Limb (tissue), 2 donors: Measurements from ENCODE around the gene PTPRD.
A peak's percentile ranks its signal among the peaks of the same experiment; 100 is the strongest.

Experiments
- DNase-seq, 2 donors: peaks; one replicate each; pipeline ENCODE4 v3.0.0-alpha.2; 2016; ENCODE audit errors: extremely low spot score in 2 of 2

The PTPRD gene

DNA sequence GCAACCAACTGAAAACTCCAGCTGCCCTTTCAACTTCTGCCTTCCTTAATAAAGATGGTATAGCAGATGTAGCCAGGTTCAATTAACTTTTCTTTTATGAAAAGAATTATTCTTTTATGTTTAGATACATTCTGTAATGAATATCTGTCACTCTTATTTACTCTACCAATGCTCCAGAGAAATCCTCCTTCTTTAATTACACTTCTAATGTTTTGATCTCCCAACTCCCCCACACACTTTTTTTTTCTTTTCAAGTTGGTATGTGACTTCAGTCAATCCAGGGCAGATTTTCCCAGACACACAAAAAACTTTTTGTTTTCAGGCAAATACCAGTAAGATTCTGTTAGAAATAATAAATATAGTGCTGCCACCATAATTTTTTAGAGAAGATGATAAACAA lies 1813.2 kb downstream of the PTPRD start:
- no peak for DNase-seq

DNA sequence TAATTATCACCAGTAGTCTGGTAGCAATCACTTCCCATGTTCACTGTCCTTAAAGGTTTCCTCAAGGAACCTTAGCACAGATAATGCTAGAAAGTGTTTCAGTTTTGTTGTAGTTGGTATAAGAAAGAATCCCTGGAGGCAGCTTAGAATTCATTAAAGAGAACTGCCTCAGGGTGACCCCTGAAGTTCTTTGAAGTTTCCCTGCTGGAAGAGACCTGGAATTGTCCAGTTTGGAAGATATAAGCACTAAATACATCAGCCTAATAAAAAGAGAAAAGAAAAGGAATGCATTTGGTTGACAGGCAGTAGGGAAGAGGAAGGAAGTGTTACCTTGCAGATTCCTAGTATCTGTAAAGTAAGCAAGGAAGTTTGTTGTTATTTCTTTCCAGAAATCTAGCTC lies 1813.6 kb downstream of the PTPRD start:
- DNase-seq: no peak

DNA sequence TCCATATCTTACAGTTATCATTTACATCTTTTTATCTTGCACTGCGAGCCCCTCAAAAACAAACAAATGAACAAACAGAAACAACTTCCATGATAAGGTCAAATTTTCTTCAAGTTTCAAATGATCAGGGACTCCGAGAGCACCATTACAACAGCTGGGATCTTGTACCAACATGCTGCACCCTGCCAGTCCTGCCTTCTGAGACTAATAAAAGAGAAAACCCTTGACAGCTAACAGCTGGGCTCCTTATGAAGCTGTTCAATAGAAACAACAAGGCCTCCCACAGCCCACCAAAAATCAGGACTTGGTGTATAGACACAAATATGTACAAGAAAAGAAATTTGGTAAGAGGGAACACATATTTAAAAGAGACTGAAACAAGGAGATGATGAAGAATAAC lies 1828.0 kb downstream of the PTPRD start:
- no peak for DNase-seq

DNA sequence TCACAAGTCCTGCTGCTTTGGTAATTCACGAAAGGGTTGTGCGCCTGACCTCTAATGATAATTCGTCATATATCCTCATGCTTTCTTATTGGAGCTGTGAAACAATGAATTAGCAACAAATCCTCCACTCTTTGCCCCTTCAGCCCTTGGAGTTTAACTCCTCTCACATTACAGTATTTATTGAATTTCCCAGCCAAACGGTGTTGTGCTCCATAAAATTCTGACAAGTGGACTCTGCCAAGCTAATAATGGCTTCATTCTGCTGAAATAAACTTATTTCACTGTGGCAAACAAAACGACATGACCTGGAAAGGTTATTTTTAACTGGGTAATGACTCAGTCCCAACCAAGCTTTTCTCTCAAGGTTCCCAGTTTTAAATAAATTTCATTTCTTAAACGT lies 1828.9 kb downstream of the PTPRD start:
- DNase-seq: no peak

DNA sequence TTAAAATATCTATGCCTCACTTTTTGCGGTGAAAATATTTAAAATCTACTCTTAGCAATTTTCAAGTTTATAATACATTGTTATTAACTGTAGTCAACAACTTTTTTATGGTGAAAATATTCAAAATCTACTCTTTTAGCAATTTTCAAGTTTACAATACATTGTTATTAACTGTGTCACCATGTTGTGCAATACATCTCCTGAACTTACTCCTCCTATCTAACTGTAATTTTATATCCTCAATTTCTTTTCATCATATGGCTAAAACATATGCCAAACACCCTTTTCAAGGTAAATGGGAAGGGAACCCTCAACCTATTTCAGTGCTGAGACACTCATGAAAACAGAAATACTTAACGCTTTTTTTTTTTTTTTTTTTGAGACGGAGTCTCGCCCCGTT lies 1830.6 kb downstream of the PTPRD start:
- no peak for DNase-seq

DNA sequence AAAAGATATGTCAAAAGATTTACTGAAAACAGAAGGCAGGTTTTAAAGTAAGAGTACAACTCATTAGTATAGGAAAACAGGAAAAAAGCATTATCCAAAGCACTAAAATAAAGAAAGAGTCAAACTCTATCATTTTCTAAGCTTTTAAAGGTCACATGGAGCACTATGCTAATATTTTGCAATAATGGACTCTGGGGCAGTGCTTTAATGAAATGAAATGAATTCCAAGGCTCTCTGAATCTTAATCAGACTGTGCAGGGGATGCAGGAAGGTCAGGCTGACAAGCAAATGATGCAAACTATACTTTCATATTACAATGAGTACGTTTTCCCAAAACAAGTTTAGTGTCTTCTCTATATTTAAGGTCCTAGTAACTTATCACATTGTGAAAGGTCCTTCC lies 1831.3 kb downstream of the PTPRD start:
- DNase-seq: no peak

DNA sequence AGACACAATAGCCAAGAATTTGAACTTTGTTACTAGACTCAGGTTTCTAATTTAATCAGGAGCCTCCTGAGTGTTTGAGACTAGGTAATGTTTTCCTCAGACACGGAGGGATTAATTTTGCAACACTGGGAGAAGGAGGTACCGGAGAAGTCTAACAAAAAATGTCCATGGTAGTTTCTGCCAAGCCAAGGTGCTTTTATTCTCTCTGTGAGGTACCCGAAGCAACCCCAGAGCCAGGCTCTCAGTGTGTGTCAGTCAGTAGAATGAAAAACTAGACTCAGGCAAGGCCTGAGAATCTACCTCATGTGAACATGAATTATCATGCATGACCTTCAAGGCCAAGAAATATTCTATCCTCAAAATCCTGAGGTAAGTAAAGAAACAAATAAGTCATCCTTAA lies 1832.4 kb downstream of the PTPRD start:
- no peak for DNase-seq

DNA sequence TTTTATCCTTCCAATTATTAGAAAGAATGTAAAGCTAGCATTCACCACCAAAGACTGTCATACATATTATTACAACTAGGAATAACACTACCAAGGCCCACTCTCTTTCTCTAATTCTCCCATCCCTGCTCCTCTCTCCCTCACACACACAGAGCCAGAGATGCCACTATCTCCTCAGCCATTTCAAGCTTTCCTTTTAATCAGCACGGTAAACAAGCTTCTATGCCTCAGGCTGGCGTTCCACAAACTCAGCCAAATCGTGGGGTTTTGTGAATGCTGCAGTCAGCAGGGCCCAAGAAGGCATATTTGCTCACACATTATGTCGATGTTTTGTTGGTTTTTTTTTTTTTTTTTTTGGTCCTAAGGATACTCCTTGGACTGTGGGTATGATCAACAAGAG lies 1833.3 kb downstream of the PTPRD start:
- no peak for DNase-seq

DNA sequence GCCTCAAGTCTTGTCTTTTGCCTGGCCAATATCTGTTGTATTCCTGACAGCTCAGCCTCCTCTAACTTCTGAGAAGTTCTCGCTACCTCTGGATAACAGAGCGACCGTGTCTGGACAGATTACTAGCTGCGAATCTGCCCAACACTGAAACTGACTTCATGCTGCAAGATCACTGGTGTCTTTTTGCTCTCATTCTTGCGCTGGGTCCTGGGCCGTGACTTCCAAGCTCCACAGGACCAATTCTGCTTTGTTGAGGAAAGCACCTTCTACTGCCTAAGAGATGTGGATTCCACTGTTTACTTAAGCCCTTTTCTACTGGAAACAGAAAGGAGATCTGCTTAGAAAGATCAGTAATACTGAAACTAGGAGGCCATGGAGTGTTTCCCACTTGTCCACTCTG lies 1834.4 kb downstream of the PTPRD start:
- DNase-seq: no peak

DNA sequence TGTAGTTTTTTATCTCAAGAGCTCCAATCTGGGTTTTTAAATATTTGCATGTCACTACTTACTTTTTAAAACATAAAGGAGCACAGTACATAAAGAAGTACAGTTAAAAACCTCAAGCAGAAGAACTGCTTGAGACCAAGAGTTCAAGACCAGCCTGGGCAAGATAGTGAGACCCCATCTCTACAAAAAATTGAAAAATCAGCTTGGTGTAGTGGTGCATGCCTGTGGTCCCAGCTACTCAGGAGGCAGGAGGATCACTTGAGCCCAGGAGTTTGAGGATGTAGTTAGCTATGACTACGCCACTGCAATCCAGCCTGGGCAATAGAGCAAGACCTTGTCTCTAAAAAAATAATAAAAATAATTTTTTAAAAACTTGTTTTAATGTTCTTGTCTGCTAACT lies 1840.5 kb downstream of the PTPRD start:
- no peak for DNase-seq

DNA sequence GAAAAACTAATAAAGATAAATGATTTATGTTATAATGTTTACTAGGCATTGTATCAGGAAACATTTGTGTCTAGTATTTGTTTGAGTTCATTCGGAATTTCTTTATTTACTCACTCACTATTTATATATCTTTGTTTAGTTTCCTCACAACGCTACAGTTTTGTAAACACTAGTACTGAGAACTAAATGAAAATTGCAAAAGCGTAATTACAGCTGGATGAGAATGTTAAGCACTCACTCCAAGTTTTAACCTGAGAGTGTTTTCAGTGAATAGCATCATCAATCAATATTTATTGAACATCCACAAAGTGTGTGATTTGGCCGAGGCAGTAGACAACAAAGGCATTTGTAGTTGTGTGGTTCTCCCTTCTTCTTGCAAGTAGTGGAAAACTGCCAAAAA lies 1843.6 kb downstream of the PTPRD start:
- no peak for DNase-seq

DNA sequence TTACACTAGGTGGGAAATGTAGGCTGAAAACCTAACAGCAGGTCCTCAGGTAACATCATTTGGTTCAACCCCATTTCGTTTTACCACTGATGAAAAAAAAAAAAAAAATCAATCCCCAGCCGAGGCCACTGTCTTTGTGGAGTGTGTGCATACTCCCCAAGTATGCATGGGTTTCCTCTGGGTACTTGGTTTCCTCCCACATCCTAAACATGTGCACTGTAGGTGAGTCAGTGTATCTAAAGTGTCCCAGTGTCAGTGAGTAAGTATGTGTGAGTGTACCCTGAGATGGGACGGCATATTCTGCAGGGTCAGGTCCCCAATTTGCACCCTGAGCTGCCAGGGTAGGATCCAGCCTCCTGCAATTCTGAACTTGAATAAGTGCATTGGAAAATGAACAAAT lies 1846.7 kb downstream of the PTPRD start:
- DNase-seq: no peak

DNA sequence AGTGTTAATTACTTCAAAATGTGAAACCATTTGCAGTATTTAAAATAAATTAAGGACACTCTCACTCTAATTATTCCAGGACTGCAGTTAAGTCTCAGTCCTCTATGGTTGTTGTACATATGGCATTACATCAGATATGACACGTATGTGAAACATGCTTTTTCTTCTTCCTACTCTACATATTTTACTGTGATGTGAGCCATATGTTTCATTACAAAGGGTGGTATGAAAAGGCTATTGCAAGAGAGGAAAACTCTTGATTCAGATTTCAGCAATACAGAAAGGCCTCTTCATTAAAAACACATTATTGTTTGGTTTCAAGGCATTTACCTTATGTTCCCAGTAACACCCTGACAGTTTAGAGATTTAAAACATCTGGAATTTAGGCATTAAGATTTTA lies 1848.8 kb downstream of the PTPRD start:
- peak in 1 of 2 donors; percentile 39 for DNase-seq

DNA sequence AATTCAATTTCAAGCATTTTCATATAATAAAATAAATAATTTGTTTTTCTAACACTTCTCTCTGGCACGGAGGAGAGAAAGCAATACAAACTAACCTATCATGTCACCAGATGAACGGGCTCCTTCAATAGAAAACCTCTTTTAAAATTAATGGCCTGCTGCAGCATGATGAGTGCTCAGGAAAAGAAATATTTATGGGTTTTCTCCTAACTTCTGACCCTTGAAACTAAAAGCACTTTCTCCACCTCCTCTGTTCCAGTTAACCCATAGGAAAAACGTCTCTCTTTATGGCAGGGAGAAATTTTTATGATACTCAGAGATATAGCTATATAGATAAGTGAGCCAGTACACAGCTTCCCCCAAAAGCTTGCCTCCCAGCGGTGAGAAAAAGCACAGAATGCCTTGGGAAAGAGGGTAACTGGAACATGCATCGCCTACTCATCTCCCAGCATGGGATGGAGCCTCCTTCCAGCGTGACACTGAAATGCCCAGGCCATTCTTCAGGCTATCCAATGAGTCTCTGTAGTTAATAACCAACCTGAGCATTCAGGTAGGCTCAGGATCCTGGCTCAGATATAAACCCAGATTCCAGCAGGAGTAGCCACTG lies 1850.2 kb downstream of the PTPRD start:
- no peak for DNase-seq

DNA sequence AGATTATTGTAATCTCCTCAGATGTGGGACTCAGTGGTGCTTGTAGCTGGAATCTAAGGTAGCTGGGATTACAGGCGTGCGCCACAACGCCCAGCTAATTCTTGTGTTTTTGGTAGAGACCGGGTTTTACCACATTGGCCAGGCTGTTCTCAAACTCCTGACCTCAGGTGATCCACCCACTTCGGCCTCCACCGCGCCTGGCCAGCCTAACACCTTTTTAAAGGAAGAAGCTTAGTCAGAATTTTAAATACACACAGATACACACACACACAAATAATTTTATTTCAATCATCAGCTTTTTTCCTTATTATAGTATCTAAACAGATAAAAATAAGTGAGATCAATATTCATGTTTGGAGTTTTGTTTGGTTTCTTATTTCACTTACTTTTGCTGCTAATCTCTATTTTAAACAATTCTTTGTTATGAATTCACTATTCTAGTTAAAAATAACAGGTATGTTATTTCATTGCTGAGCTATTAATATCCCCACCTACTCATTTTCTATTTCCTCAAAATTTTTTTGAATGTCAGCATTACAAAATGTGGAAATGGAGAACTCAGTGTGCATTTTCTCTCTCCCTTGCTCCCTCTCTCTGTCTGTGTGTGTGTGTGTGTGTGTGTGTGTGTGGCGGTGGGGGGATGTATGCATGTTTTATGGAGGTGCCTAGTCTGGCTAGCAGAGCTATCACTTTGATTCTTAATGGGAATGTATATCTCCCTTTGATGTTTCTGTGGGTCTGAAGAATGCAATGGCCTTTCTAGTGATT lies 1852.6 kb downstream of the PTPRD start:
- DNase-seq: no peak

DNA sequence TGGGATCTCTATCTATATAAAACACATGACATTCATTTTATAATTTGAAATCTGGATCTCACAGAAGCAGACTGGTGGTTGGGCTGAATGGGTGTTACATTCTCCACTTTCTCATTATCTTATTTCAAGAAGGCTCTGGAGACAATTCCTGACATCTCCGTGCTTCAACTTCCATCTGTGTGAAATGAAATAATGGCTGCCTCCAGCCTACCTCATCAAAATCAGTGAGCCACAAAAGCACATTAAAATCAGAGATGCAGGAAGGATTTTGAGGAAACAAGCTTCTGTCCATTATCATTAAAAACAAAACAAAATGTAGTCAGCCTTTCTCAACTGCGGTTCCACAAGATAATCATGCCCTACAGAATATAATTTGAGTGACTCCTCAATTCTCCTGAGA lies 1854.9 kb downstream of the PTPRD start:
- no peak for DNase-seq

DNA sequence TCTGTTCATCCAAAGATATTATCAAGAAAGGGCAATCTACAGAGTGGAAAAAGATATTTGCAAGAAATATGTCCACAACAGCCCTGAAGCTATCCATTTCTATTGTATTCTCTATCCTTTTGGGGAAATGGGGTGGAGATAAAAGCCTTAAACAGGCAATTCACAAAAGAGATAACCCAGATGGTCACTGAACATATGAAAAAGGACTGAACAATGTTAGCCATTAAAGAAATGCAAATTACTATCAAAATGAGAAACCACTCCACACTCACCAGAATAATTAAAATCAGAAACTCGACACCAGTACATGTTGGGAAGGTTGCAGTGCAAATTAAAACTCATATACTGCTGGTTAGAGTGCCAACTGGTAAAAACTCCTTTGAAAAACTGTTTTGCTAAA lies 1858.1 kb downstream of the PTPRD start:
- no peak for DNase-seq

DNA sequence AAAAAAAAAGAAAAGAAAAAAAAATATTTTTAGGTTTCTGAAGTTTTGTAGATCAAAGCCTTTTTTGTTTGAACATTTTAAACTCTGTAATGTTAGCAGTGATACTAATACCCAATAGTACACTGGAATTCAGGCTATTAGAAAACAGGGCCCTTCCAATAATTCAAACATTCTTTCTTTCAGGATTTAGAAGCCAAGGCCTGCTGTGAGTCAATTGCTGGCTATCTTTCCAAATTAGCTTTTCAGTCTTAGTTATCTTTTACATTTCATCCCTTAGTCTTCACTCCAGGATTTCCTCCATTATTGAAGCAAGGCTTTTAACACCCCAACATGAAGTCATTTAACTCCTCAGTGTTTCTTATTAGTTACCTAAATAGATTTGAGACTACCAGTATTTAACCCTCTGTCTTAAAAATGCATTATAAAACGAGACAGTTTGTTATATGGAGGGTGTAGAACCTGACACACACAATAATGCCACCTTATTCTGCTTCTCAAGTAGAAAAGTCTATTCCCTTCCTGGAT lies 1861.3 kb downstream of the PTPRD start:
- DNase-seq: no peak

DNA sequence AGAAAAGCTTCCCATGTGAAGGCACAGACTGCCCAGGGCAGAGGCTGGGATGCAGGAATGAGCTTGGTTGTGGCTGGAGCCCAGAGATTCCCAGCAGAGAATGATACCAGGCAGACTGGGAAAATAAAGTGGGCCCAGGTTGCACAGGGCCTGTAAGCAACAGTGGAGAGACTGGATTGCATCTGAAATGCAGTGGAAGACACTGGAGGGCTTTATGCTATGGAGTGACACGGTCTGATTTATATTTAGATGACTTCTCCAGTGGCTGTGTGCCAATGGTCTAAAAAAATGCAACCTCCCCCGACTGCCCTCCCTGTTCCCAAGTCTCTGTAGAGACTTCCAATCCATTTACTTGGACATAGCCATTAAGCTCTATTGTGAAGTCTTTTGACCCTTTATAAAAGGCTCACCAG lies 1862.2 kb downstream of the PTPRD start:
- DNase-seq: peak; percentile 35 to 53

DNA sequence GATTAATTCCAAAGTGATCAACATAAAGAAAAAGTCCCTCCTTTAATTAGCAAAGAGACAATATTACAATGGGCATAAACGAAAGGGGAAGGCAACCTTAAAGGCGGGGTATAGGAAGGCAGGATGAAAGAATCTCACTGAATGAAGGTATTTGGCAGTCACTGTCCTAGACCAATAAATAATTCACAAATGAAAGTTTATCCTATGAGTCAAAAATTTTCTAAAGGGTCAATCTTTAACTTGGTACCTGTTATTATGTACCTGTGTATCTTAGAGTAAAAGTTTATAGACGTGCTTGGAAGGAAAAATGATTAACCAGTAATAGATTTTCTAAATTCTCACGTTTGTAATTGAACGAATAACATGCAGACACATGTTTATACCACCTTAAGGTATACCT lies 1867.5 kb downstream of the PTPRD start:
- DNase-seq: no peak

DNA sequence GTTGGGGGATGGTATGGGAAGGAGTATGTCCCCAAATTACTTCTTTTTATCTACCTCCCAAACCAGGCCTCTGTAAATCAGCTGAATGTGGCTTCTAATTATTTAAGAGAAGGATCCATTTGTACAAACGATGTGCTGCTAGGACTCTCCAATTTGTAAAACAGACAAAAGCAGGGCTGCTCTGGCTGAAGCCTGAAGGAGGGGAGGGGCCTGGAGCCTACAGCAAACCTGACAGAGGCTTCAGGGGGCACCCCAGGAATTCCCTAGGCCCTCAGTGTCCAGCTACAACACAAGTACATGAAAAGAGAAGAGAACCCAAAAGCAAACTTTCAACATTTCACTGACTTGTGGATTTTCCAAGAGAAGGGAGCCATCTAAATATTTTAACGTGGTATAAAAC lies 1873.9 kb downstream of the PTPRD start:
- DNase-seq: no peak

DNA sequence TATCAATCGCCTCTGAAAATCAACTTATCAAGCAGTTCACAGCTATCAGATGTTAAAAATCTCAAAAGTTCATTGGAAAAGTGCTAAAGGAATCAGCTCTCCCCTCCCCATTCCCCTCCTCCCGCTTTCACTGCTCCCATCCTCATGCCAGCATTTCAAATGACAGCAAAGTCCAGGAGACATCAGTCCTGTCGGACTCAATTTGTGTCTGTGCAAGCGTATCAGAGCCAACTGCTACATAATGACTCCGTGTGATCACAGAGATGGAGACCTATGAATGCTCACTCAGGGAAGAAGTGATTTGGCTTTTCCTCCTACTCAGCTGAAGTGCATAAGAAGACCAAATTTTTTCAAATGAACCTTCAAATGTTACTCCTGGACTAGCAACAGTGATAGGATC lies 1876.0 kb downstream of the PTPRD start:
- no peak for DNase-seq

DNA sequence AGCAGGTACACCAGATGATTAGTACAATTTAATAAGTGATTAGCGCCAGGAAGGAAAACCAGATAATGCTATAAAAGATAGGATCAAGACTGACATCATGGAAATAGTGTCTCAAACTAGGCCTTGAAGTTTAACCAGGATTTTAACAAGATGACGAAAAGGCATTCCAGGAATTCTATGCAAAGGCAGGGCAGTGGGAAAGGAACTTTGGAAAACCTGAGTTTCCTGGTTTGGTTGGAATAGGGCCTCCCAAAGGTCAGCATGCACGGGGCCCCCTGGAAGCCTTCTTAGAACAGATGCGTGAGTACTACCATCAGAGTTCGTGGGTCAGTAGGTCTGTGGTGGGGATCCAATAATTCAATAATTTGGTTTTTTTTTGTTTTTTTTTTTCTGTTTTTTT lies 1878.0 kb downstream of the PTPRD start:
- DNase-seq: no peak
